HepG2 (cell line): Measurements from ENCODE around the gene UST. TPM values are rescaled to one million over a fixed set of nuclear protein-coding genes. Genes with fewer than 3 reads are reported as not detected.

ENCODE experiments used
- ATAC-seq: fragments of 200-7000 bp; cut with Tn5 transposase; 3 replicates; pipeline ENCODE4 v1.9.1; 2020; ENCODE audit warnings: mild to moderate bottlenecking, moderate library complexity
- BruUV-seq: library from RNA; stranded (reverse); fragments of 400-500 nt; replicated peaks from 2 replicates; lab custom pipeline; 2021; lab: Mats Ljungman, UMichigan
- CTCF ChIA-PET: fragments of 300-600 bp; formaldehyde crosslinking; extraction: SDS; loops from one replicate; lab custom pipeline; 2021; ENCODE audit warnings: low total read pairs, inconsistent platforms, low intra/inter-chr PET ratio; lab: Yijun Ruan, JAX
- POLR2A ChIA-PET: fragments of 350-600 bp; sonication (Branson Sonifier 250); formaldehyde crosslinking; loops from one replicate; lab custom pipeline; 2020; ENCODE audit warnings: antibody characterized with exemption, inconsistent platforms; lab: Yijun Ruan, JAX
- DNase-seq: peaks from one replicate; pipeline ENCODE4 v3.0.0-alpha.2; 2015; ENCODE audit warnings: low spot score
- FAIRE-seq: peaks from 3 replicates; lab custom pipeline; 2011; peaks lifted over from hg19 to GRCh38; lab: Jason Lieb, UNC
- H2AFZ ChIP-seq: one replicate; pipeline ENCODE4 v1.6.1; 2011; ENCODE audit warnings: low read length, inconsistent platforms
- H3K27ac ChIP-seq: fragments of 300-600 bp; 3 replicates; pipeline ENCODE4 v1.8.0; 2011; ENCODE audit warnings: mixed run types, mild to moderate bottlenecking, mixed read lengths, low read length, inconsistent platforms; ENCODE audit not compliant: insufficient read depth; ENCODE audit errors: extremely low read length
- H3K27me3 ChIP-seq, 2 experiments: fragments of 200-600 bp in 1 of 2; 2 replicates in 1 of 2; 3 replicates in 1 of 2; pipeline versions ENCODE4 v1.6.0 to v1.8.0; 2011; ENCODE audit warnings: low read length in 2 of 2, mild to moderate bottlenecking in 2 of 2, moderate library complexity in 2 of 2, inconsistent platforms in 1 of 2; ENCODE audit not compliant: insufficient read depth in 2 of 2, control insufficient read depth in 1 of 2
- H3K36me3 ChIP-seq, 2 experiments: fragments of 200-600 bp in 1 of 2; replicated peaks in 1 of 2; 2 replicates in 1 of 2; 3 replicates in 1 of 2; pipeline versions ENCODE4 v1.5.1 to v1.8.0; 2011; ENCODE audit warnings: low read length in 2 of 2, inconsistent platforms in 1 of 2; ENCODE audit not compliant: insufficient read depth in 2 of 2, control insufficient read depth in 1 of 2
- H3K4me1 ChIP-seq: 2 replicates; pipeline ENCODE4 v1.5.1; 2012; ENCODE audit warnings: low read length, inconsistent platforms; ENCODE audit not compliant: insufficient read depth
- H3K4me2 ChIP-seq: 2 replicates; pipeline ENCODE4 v1.6.0; 2011; ENCODE audit warnings: low read depth, low read length, inconsistent platforms
- H3K4me3 ChIP-seq, 3 experiments: fragments of 200-600 bp in 1 of 3; sonication (generic), shearing (Covaris generic) in 1 of 3; replicated peaks in 1 of 3; 2 replicates each; pipeline ENCODE4 v1.5.1; 2011 to 2016; ENCODE audit warnings: low read length in 3 of 3, inconsistent platforms in 2 of 3, low read depth in 2 of 3, mild to moderate bottlenecking in 2 of 3, control low read depth in 1 of 3, mixed read lengths in 1 of 3; ENCODE audit not compliant: insufficient read depth in 1 of 3
- H3K79me2 ChIP-seq: one replicate; pipeline ENCODE4 v1.6.1; 2011; ENCODE audit warnings: low read length, inconsistent platforms; ENCODE audit not compliant: insufficient read depth
- H3K9ac ChIP-seq: 2 replicates; pipeline ENCODE4 v1.6.0; 2011; ENCODE audit warnings: mild to moderate bottlenecking, low read depth, low read length, inconsistent platforms; ENCODE audit not compliant: insufficient read depth
- H3K9me3 ChIP-seq: 2 replicates; pipeline ENCODE4 v1.5.1; 2012; ENCODE audit warnings: mild to moderate bottlenecking, low read length
- H4K20me1 ChIP-seq: 2 replicates; pipeline ENCODE4 v1.6.0; 2011; ENCODE audit warnings: inconsistent platforms, mild to moderate bottlenecking, low read length, moderate library complexity; ENCODE audit not compliant: insufficient read depth
- CEBPB ChIP-seq: IDR thresholded peaks from 2 replicates; pipeline ENCODE4 v1.6.1; 2011; ENCODE audit warnings: low read depth, low read length, improper control_type of control experiment, borderline replicate concordance
- HINFP ChIP-seq: sonication (generic); formaldehyde crosslinking; IDR thresholded peaks from 2 replicates; pipeline ENCODE4 v1.4.0; 2020; ENCODE audit warnings: low read depth, mild to moderate bottlenecking, missing genetic modification reagents
- IKZF5 ChIP-seq: IDR thresholded peaks from 2 replicates; pipeline ENCODE4 v1.6.1; 2018; ENCODE audit warnings: missing genetic modification reagents, mild to moderate bottlenecking, missing compliant biosample characterization
- KLF15 ChIP-seq: sonication (generic); formaldehyde crosslinking; IDR thresholded peaks from 2 replicates; pipeline ENCODE4 v1.8.1; 2023; ENCODE audit warnings: borderline replicate concordance, mild to moderate bottlenecking, inconsistent platforms, missing genetic modification reagents, mixed read lengths
- TOE1 ChIP-seq: sonication (generic); formaldehyde crosslinking; IDR thresholded peaks from 2 replicates; pipeline ENCODE4 v1.4.0; 2020; ENCODE audit warnings: mild to moderate bottlenecking, missing genetic modification reagents
- ZNF343 ChIP-seq: sonication (generic); formaldehyde crosslinking; IDR thresholded peaks from 2 replicates; pipeline ENCODE4 v1.4.0; 2020; ENCODE audit warnings: mild to moderate bottlenecking, missing genetic modification reagents
- ZNF362 ChIP-seq: sonication (generic); formaldehyde crosslinking; IDR thresholded peaks from 2 replicates; pipeline ENCODE4 v1.4.0; 2020; ENCODE audit warnings: missing genetic modification reagents, mild to moderate bottlenecking, borderline replicate concordance
- ZSCAN12 ChIP-seq: sonication (generic); formaldehyde crosslinking; IDR thresholded peaks from 2 replicates; pipeline ENCODE4 v1.9.0; 2021; ENCODE audit warnings: mild to moderate bottlenecking, missing genetic modification reagents
- WGBS: methylation state at CpG from one replicate; pipeline ENCODE4 v1.1.6; 2017; ENCODE audit warnings: low lambda C conversion rate; 5-methylcytosine and 5-hydroxymethylcytosine counted together
- in situ Hi-C: cut with HindIII; loops from 2 replicates; pipeline ENCODE4 v1.10.0; 2017; ENCODE audit warnings: low pct_unique_long_range_greater_than_20kb; ENCODE audit not compliant: extremely low pct_ligation_motif_present
- intact Hi-C: fragments of 100-400 bp; cut with micrococcal nuclease; formaldehyde crosslinking; loops from one replicate; pipeline ENCODE4 v1.10.0; 2022; ENCODE audit not compliant: unreplicated experiment
- polyA plus RNA-seq, 8 experiments: library from polyadenylated mRNA; depleted of rRNA in 3 of 8; stranded (reverse) in 7 of 8; unstranded in 1 of 8; fragments of >200 nt; fragmentation: Illumina TruSeq in 4 of 8; extraction: Trizol in 4 of 8; gene quantifications; 2 replicates each; pipeline versions ENCODE4 v1.2.1 to v1.2.3, GENCODE V29; 2011 to 2016; ENCODE audit warnings: low read depth in 4 of 8, missing spikeins in 1 of 8, mixed read lengths in 1 of 8; ENCODE audit not compliant: insufficient read depth in 1 of 8
- total RNA-seq, 5 experiments: library from RNA; depleted of rRNA; stranded (reverse); fragments of >200 nt; fragmentation: Illumina TruSeq; extraction: Trizol; gene quantifications; 2 replicates each; pipeline ENCODE4 v1.2.3, GENCODE V29; 2016; ENCODE audit warnings: low read depth in 1 of 5

Gene UST
- total and polyA plus RNA-seq, 2 of the 13 experiments (the other 11 are each of a cell fraction or from before 2014, with no cell fraction given) = 0.27 TPM; not detected in 1

- TF ChIP-seq HINFP (CRISPR knock-in tag) (no peak), ZNF362 (CRISPR knock-in tag) (no peak), IKZF5 (CRISPR knock-in tag) (no peak), ZSCAN12 (CRISPR knock-in tag) (no peak), TOE1 (no peak), KLF15 (CRISPR knock-in tag) (no peak)
These were observed 337.2 kb downstream of the UST start (continued) for GRCh38 chr6:149084026-149084425.

- Histone ChIP-seq H3K4me3 (no peak overlapping the region), H3K9me3 (no peaks in the 10 kb centered on the region), H3K4me1 (peaks cover 12% of the 10 kb centered on the region), H3K79me2 (no peaks in the 10 kb centered on the region), H3K9ac (no peak overlapping the region), H3K27me3 (peaks cover 0 to 8% of the 10 kb centered on the region in 2 experiments; a peak in 2 of 5 replicates), H3K36me3 (no peaks in the 10 kb centered on the region), H2AFZ (no peak overlapping the region), H3K27ac (no peak overlapping the region), H3K4me2 (no peak overlapping the region), H4K20me1 (no peaks in the 10 kb centered on the region)
- intact Hi-C loops (loop anchor here (5.0 kb wide), 1 partner anchor 232 kb away; the partner anchor contains the start of gene TAB2), in situ Hi-C loops (loop anchor here (5.0 kb wide), 2 partner anchors 53 to 342 kb away; no protein-coding TSS in a partner anchor)
- ChIA-PET CTCF (no interaction called here), POLR2A (no interaction called here)
- FAIRE-seq (no peak), ATAC-seq (no peak), DNase-seq (no peak)
- no peak for TF ChIP-seq ZNF343 (CRISPR knock-in tag)
- TF ChIP-seq CEBPB = peak; percentile 60
- BruUV-seq = no TSS peak
- 24% methylated on average over 6 of the region's 6 CpGs for WGBS
These were observed 338.2 kb downstream of the UST start for GRCh38 chr6:149084808-149085556.
